ENCODE measurements around the gene CHM. TPM values are rescaled to one million over a fixed set of nuclear protein-coding genes. Genes with fewer than 3 reads are reported as not detected.
"Not testable (repeated sequence)": the region's sequence is repeated elsewhere in the genome, so short reads cannot be mapped to it uniquely, and the experiment has no call there.

Gene CHM, protein sequence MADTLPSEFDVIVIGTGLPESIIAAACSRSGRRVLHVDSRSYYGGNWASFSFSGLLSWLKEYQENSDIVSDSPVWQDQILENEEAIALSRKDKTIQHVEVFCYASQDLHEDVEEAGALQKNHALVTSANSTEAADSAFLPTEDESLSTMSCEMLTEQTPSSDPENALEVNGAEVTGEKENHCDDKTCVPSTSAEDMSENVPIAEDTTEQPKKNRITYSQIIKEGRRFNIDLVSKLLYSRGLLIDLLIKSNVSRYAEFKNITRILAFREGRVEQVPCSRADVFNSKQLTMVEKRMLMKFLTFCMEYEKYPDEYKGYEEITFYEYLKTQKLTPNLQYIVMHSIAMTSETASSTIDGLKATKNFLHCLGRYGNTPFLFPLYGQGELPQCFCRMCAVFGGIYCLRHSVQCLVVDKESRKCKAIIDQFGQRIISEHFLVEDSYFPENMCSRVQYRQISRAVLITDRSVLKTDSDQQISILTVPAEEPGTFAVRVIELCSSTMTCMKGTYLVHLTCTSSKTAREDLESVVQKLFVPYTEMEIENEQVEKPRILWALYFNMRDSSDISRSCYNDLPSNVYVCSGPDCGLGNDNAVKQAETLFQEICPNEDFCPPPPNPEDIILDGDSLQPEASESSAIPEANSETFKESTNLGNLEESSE
- total RNA-seq = 21.5 and 22.2 TPM in 2 replicates

DNA sequence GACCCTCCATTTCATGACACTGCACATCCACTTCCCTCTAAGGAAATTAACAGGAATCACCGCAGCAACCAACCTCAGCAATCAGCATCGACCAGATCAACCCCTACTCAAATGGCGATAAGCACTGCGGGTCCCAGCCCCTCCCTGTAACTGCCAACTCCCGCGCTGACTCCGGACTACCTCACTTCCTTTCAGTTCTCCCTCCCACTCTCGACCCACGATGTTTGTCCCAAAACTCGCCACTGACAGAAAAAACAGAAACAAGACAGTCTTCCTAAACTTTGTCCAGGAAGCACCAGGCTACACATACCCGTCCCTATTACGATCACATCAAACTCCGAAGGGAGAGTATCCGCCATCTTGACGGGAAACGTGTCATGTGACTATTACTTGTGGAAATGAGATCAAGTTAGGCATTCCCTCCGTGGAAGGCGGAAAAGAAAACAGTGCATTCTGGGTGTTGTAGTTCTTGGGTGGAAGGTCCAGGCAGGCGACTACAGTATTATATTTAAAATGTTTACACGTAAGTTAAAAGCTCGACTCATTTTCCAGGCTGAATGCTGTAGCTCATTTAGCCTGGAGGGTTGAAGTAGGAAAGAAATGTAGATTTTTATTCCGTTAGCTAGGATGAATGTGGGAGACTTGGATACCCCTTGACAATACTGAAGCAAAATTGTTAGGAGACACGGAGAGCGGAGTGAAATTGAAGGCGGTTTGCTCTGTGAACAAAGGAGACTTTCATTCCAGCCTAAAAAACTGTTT lies at the start of gene CHM:
TSS of gene CHM (minus strand) at position 385 of the 762 bp plus-strand sequence. CDS start at position 359, 26 bp downstream.
- peak; percentile 68 for DNase-seq (ENCODE audit: extremely low read depth, low read depth, low spot score)

DNA sequence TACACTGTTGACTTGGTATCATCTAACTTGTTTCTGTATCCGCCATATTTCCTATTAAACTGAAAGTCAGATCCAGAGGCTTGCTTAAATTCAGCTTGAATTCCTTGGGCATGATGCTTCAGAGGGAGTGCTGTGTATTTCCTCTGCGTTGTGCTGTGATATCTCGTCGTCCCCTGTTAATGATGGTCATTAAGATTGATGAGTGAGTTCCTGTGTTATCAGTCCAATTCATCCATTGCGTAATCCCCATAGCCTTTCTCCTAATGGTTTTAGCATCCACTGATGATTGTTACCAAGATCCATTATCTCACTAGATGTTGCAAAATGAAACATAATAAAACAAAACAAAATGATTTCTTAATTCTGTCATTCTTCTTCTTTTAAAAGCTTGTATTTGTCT lies 31.3 kb upstream of the CHM start:
- no peak for DNase-seq (ENCODE audit: extremely low read depth, low read depth, low spot score)

DNA sequence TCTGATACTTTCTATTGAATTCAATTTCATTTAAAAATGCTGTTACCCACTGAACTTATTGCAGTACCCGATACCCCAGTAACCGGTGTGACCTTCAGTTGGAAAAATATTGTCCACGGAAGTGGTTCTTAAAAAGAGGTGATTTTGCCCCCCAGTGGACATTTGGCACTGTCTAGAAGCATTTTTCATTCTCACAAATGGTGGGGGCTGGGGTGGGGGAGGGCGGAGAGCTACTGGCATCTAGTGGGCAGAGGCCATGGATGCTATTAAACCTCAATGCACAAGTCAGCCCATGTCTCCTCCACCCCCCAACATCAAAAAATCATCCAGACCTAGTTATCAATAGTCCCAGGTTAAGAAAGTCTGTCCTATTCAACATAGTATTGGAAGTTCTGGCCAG lies 19.6 kb upstream of the CHM start:
- no peak for DNase-seq (ENCODE audit: extremely low read depth, low read depth, low spot score)

DNA sequence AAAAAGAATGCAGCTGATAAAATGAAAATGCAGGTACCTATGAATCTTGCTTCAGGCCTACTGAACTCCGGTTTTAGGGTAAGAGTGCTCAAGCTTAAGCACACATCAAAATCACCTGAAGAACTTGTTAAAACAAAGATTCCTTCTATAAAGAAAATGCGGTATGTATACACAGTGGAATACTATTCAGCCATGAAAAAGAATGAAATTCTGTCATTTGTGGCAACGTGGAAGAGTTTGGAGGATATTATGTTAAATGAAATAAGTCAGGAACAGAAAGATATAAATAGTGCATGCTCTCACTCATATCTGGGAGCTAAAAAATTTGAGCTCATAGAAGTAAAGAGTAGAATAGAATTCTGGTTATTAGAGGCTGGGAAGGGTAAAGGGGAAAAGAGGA lies 14.0 kb upstream of the CHM start:
- DNase-seq (ENCODE audit: extremely low read depth, low read depth, low spot score) = no peak

DNA sequence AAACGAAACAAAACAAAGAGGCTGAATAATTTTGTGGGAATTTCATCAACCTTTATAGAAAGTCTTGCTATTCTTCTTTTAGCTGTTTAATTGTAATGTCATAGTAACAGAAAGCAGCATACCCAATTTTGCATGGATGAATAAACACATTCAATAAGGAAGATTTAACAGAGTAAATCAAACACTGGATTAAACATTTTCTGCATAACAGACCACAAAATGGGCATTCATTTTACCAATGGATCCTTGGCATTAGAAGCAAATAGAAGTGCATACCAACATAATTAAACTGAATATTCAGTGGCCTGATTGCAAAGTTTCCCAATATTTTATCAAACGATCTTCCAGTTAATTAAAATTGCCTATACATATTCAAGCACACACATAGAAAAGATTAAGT lies 4.4 kb upstream of the CHM start:
- no peak for DNase-seq (ENCODE audit: extremely low read depth, low read depth, low spot score)

DNA sequence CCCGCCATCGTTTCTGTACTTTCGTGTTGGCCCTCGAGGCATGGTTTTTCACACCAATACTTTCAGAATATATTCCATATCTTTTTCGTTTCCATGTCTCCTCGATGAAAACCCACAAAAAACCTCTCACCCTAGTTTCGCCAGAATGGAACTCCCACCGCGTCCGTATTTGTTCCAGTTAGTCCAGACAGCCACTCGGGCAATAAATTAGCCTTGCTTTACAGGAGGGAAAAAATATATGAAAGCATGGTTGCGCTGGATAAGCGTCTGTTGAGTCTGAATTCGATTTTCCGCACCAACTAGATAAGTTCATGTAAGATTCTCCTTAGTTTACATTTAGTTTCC lies 550 bp upstream of the CHM start:
- DNase-seq (ENCODE audit: extremely low read depth, low read depth, low spot score) = no peak

DNA sequence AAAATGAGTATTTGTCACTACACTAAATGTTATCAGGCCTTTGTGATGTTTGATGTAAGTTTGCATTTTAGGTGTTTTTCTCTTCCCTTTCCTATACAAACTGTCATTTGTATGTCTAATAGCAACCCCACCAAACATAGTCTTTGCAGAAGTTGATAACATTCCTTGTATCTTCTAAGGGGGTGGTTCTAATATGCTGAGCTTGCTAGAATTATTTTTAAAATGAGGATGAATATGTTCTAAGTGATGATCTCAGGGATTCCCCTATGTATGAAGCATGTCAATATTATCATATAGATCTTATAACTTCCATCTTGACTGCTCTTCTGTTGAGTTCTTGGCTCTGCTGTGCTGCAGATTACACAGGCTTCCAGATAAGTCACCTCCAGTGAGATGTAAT lies 3.1 kb downstream of the CHM start:
- no peak for DNase-seq (ENCODE audit: extremely low read depth, low read depth, low spot score)

DNA sequence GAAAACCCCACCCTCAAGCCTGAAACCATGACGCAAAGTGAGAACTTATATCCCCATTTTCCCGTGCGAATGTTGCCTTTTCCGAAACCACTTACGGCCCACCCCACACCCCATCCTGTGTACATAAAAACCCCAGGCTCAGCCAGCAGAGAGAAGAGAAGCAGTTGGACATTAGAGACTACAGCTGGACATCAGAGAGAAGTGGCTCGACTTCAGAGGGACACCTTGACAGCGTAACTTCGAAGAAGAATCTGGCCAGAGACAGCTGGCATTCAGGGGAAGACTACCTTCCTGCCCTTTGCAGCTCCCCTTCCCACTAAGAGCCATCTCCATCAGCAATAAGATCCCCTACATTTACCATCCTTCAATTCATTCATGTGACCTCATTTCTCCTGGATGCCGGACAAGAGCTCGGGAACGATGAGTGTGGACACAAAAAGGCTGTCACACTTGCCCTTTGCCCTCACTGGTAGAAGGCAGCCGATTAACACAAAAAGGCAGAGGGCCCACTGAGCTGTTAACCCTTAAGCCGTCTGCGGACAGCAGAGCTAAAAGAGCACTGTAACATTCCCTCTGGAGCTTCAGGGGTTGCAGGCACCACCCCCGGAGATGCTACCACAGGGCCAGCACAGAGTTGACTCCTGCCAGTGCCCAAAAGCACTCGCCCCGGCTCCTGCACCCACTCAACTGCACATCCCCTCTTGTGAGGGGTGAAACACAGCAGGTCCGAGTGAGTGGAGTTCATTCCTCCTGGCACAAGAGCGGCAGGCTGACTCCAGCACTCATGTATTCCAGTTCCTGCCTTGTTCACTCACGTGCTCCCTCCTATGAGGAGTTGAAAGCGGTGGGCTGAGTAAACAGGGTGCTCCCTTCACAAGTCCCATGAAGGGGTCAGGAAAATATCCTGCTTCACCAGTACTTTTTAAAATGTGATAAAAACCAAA lies 7.5 kb downstream of the CHM start:
- no peak for DNase-seq (ENCODE audit: extremely low read depth, low read depth, low spot score)

DNA sequence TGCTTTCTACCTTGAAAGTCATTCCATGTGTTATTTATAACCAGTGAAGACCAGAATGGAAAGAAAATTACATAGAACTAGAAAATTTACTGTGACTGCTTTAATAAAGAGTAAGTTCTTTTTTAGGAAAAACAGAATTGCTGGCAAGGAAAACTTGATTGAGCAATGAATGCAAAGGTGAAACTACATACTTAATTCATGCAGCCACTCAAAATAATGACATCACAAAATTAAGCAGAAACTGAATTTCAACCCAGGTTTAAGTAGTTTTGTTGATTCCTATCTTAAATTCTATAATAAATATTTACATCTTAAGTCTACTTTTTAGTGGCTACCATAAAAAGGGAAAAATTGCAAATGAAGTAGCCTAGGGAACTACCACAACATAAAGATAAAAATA lies 14.0 kb downstream of the CHM start:
- DNase-seq (ENCODE audit: extremely low read depth, low read depth, low spot score) = no peak

DNA sequence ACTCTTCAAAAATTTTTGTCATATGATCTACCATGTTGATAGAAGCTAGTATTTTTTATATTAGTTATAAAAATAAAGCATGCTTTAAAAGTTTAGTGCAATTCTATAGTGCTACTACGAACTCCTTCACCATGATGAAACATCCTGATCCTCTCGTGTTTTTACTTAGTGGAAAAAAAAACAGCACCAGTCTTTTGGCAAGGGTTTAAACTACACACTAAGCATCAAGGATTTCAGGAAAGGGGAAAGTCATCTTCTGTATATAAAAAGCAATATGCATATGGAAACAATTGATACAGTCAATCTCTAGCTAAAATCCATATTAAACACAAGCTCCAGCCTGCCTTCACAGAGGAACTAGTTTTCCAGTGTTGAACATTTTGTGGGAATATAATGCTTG lies 18.7 kb downstream of the CHM start:
- DNase-seq (ENCODE audit: extremely low read depth, low read depth, low spot score) = no peak

DNA sequence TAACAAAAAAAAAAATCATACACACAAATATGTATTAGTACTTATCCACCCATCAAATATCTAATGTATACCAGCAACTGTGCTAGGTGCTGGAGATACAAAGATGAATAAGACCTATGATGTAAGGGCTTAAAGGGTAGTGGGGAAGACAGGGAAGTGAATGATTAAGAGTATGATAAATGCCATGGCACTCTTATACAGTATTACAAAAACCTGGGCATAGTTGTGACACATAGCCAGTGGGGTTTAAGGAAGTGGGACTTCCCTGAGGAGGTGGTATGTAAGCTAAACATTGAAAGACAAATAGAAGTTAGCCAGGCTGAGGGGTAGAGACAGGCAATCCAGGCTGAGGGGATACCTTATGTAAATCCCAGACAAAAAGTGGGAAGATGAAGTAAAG lies 23.5 kb downstream of the CHM start:
- DNase-seq (ENCODE audit: extremely low read depth, low read depth, low spot score) = no peak

DNA sequence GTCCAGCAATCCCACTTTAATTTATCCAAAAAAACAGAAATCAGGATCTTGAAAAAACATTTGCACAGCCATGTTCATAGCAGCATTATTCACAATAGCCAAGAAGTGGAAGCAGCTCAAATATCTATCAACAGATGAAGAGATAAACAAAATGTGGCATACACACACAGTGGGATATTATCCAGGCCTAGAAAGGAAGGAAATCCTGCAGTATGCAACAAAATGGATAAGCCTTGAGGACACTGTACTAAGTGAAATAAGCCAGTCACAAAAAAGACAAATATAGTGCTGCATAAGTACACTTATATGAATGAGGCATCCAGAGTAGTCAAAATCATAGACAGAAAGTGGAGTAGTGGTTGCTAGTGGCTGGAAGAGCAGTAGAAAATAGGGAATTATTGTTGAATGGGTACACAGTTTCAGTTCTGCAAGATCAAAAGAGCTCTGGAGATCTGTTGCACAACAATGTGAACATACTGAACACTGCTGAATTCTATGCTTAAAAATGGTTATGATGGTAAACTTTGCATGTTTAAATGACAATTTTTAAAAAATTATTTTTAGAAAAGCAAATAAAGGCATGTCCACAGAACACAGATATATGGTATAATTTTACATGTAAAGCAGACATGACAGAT lies 25.6 kb downstream of the CHM start:
- DNase-seq (ENCODE audit: extremely low read depth, low read depth, low spot score) = no peak

DNA sequence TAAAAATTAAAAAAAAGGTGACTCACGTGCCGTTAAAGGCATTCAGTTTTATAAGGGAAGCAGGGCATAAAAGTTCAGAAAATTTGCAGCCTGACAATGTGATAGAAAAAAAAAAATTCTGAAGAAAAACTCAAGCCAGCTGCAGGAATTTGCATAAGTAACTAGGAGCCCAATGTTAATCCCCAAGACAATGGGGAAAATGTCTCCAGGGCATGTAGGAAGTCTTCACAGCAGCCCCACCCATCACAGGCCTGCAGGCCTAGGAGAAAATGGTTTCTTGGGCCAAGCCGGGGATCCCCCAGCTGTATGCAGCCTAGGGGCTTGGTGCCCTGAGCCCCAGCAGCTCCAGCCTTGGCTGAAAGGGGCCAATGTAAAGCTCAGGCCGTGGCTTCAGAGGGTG lies 31.2 kb downstream of the CHM start:
- no peak for DNase-seq (ENCODE audit: extremely low read depth, low read depth, low spot score)

DNA sequence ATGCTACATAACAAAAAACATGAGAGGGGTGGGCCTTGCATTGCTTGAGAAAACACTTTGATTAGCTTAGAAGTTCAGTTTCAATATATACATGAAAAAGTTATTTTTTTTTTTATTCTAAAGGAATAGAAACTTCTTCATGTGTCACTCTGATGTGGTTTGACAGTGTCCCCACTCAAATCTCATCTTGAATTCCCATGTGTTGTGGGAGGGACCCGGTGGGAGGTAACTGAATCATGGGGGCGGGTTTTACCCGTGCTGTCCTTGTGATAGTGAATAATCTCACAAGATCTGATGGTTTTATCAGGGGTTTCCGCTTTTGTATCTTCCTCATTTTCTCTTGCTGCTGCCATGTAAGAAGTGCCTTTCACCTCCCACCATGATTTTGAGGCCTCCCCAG lies 32.4 kb downstream of the CHM start:
- DNase-seq (ENCODE audit: extremely low read depth, low read depth, low spot score) = not testable (repeated sequence)

DNA sequence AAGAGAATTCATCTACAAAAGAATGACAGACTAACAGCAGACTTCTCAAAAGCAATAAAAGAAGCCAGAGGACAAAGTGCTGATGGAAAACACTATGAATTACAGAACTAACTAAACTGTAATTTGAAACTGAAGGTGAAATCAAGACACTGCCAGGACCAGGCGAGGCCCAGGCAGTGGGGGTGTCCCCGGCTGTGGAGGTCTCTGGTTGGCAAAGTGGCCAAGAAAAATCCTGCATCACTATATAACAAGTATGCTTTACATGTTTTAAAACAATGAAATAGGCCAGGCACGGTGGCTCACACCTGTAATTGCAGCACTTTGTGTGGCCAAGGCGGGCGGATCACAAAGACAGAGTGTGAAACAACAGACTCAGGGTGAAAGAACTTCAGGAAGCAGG lies 32.9 kb downstream of the CHM start:
- DNase-seq (ENCODE audit: extremely low read depth, low read depth, low spot score) = no peak

DNA sequence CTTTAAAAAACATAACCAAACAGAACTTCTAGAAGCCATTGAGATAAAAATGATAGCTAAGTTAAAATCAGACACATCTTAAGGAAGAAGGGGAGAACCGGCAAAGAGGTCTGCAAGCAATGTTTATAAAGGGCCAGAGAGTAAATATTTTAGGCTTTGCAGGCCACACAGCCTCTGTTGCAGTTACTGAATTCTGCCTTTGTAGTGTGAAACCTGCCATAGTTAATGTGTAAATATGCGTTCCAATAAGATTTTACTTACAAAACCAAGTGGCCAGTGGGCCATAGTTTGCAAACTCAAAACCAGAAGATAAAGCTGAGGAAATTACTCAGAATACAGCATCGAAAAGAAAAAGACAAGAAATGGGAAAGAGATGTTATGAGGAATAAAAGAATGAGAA lies 33.6 kb downstream of the CHM start:
- DNase-seq (ENCODE audit: extremely low read depth, low read depth, low spot score) = no peak

DNA sequence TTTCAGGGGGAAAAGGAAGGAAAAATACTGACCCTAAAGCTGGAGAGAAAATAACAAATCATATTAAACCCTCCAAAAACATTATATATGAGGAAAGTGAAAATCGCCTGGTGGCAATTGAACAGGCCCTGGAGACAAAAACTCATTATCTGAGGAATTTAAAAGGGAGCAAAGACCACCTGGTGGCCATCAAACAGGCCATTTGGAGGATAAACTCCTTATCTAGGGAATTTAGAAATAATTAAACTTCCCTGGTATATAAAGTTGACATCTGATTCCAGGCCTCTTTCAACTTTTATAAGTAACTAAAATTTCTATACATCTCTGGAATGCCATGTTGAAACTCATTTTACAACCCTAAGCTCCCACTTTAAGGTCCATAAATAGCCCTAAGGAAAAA lies 35.2 kb downstream of the CHM start:
- DNase-seq (ENCODE audit: extremely low read depth, low read depth, low spot score) = no peak

DNA sequence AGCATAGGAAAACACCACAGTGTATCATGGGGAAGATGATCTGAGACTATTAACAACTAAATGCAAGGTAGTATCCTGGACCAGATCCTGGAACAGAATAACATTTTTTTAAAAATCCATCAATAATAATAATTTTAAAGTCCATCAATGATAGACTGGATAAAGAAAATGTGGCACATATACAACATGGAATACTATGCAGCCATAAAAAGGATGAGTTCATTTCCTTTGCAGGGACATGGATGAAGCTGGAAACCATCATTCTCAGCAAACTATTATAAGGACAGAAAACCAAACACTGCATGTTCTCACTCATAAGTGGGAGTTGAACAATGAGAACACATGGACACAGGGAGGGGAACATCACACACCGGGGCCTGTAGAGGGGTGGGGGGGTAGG lies 37.6 kb downstream of the CHM start:
- not testable (repeated sequence) for DNase-seq (ENCODE audit: extremely low read depth, low read depth, low spot score)

DNA sequence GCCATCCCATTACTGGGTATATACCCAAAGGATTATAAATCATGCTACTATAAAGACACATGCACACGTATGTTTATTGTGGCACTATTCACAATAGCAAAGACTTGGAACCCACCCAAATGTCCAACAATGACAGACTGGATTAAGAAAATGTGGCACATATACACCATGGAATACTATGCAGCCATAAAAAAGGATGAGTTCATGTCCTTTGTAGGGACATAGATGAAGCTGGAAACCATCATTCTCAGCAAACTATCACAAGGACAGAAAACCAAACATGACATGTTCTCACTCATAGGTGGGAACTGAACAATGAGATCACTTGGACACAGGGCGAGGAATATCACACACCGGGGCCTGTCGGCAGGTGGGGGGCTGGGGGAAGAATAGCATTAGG lies 39.5 kb downstream of the CHM start:
- DNase-seq (ENCODE audit: extremely low read depth, low read depth, low spot score) = not testable (repeated sequence)
